Smooth muscle cell of the brain vasculature (primary cell): ENCODE results near the gene TMEM245.
"Not testable (repeated sequence)": the region's sequence is repeated elsewhere in the genome, so short reads cannot be mapped to it uniquely, and the experiment has no call there.

Experiments used
- DNase-seq: peaks from one replicate; pipeline ENCODE4 v3.0.0-alpha.2; 2012; ENCODE audit warnings: low read depth, low spot score

The TMEM245 gene

GRCh38 chr9:109132567-109133021, 12.8 kb upstream of the TMEM245 start:
- no peak for DNase-seq

GRCh38 chr9:109129470-109130197, 9.9 kb upstream of the TMEM245 start:
- no peak for DNase-seq

DNA sequence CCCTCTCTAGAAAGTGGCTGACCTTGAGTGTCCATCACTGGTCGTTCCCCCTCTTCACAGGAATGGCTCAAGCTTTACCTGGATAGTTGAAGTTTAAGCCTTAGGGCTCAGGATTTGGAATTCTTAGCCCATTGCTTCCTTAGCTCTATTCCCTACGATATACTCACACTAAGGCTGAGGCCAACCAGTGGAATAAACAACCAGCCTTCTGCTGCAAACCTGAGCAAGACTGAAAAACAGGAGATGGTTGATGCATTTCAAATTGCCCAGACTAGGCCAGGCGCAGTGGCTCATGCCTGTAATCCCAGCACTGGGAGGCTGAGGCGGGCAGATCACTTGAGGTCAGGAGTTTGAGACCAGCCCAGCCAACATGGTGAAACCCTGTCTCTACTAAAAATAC, 6.9 kb upstream of the TMEM245 start:
- DNase-seq = not testable (repeated sequence)

- DNase-seq = no peak
Measured at GRCh38 chr9:109124121-109124520, 4.4 kb upstream of the TMEM245 start.

GRCh38 chr9:109122726-109123621, 3.2 kb upstream of the TMEM245 start:
- DNase-seq = no peak

- DNase-seq = no peak
Measured at GRCh38 chr9:109121232-109121796, 1.6 kb upstream of the TMEM245 start.

- no peak for DNase-seq
Measured at GRCh38 chr9:109120204-109120789, 550 bp upstream of the TMEM245 start.

GRCh38 chr9:109118808-109119438, 824 bp downstream of the TMEM245 start:
- DNase-seq = no peak

DNA sequence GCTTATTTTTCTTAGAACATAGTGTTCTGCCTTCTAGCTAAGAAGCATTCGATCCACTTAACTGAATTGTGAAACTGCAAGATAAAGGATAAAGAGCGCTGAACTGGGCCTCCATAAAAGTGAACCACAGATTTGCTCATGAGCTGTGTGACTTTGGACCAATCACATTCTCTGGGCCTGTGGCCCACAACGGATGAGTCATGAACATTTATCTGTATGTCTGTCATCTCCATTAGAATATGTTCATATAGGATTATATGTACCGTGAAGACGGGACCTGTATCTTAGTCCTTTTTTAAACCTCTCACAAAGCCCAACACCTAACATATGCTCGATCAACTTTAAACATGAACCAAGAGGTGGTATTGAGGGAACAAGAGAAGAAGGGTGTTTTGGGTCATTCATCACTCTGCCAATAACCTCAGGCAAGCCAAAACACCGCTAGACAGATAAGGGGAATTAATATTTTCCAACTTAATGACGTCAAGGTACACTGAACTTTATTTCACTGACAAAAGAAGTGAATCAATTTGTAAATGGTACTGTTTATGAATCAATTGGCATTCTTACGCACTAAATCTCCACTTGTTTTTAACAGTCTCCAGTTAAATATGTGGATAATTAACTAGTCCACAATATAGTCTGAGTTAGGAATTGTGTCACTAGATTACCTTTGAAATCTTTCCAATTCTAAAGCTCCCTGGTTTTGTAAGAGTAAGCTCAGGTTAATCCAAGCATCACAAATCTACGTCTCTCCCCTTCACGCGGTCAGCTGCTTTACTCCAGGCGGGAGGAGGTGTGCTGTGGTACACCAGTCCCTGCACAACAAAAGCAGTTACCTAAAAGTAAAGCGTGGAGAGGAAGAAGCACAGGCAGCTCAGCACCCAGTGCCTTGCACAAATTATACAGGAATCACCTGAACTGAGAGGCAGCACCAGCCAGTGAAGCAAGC, 1.6 kb downstream of the TMEM245 start:
- no peak for DNase-seq

GRCh38 chr9:109115931-109116526, 3.7 kb downstream of the TMEM245 start:
- DNase-seq = no peak

- DNase-seq = no peak
Measured at GRCh38 chr9:109114670-109115069, 5.1 kb downstream of the TMEM245 start.

GRCh38 chr9:109113892-109114609, 5.7 kb downstream of the TMEM245 start:
- DNase-seq = no peak

DNA sequence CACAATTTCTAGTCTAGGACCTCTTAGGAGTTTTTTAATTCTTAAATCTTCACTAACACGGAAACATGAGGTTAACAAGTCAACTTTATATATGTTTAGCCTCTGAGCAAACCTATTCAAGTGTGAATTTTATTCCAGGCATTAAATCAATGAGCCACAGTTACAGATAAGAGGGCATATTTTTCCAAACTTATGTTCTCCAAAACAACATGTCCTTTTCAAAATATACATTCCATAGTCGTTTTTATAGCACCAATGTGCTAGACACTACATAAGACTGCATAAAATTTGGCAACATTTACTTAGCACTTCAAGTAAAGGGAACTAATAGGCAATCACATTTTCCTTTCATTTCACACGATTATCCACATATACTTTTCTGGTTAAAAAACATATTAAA, 6.5 kb downstream of the TMEM245 start:
- DNase-seq = no peak

DNA sequence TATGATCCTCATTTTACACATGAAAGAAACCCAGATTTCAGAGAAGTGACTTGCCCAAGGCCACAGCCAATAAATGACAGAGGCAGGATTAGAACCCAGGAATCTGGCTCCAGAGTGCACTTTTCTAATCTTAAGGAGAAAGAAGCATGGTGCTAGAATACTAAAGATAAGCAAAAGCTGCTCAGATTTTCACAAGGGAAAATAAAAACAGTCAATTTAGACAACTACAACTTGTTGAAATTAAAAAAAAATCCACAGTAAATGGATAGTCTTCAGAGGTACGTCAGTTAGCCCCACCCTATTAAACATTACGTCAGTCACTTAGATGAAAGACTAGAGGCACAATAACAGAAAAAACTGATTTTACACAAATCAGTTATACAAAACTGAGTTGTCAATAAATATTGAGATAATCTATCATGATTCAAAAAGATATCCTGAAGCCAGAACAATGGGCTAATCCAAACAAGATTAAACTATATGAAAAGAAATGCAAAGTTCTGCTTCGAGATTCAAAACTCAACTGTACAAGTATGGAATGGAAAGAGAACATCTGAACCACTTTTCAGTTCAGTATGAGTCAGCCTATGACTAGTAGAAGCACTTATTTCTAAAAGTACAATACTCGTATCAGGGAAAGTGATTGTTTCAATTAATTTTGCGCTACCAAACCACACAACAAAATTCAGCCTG, 9.3 kb downstream of the TMEM245 start:
- no peak for DNase-seq

- no peak for DNase-seq
Measured at GRCh38 chr9:109109967-109110328, 9.8 kb downstream of the TMEM245 start.

DNA sequence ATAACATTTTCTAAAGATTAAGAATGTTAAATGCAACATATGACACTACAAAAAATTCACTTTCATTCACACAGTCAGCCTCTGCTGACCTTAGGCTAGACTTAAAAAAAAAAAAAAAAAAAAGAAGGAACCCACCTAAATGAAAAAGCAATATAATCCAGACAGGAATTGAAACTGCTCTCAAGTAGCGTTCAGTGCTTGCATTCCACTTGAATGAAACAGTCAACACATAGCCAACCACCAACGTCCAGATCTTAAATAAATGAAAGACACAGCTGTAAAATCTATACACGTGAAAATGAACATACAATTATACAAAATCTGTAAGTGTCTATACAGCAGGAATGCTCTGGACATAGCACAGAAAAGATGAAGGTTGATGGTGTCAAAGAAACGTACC, 11.4 kb downstream of the TMEM245 start:
- DNase-seq = no peak

DNA sequence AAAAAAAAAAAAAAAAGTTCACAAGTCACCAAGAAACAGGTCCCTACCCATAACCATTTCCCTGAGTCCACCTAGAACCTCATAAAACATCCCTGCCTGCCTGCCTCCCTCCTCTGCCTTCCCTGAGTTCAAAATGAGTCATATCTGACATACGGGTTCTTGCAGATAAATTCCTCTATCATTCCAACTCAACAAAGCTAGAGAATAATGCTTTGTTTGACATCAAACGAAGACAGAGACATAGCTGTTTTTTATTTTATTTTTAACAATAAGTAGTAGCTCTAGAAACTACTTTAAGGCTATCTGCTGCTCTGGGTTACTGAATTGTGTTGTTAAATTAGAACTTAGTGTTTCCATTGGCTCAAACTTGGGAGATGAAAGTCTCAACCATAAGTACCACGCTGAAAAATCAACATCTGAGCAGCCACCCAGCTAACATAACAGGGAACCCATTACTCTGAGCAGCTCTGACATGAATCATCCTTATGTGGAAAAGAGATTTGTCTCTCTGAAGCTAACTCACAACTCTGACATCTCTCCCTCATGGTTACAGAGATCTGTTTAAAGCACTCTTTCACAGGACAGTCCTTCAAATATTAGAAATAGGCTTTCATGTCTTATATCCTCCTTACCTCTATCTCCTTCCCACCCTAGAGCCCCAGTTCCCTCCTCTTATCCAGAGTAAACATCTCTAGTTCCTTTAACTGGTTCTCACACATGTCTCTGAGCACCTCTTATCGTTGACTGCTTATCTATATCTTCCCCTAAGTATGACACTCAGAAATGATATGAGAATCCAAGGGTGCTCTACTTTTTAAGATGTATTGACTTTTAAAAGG, 12.1 kb downstream of the TMEM245 start:
- no peak for DNase-seq

- DNase-seq = no peak
Measured at GRCh38 chr9:109101810-109102209, 17.9 kb downstream of the TMEM245 start.
